Stimulated activated naive B cell treated with anti-CD40 and anti-IgM and Interleukin-4, amounts not matched to agents 10 μg/mL and 1 μg/mL and 100 μg/mL, for 72 hours (primary cell): ENCODE measurements around the gene SERPINF2.
A peak's percentile ranks its signal among the peaks of the same experiment; 100 is the strongest.
"Not testable (repeated sequence)": the region's sequence is repeated elsewhere in the genome, so short reads cannot be mapped to it uniquely, and the experiment has no call there.

Experiments used
- ATAC-seq, 2 donors: fragments of 150-1000 bp; cut with Tn5 transposase; replicated peaks; 2 replicates each; pipeline ENCODE4 v1.10.0; 2021; ENCODE audit warnings: moderate library complexity in 1 of 2
- DNase-seq: peaks from one replicate; pipeline ENCODE4 v3.0.0; 2021
- H3K27ac Mint-ChIP-seq: one replicate; pipeline ENCODE4 v1.8.0; 2022; ENCODE audit warnings: mild to moderate bottlenecking, mixed read lengths
- H3K27me3 Mint-ChIP-seq, 2 donors: one replicate each; pipeline ENCODE4 v1.8.0; 2022; ENCODE audit warnings: mixed read lengths in 2 of 2
- H3K36me3 Mint-ChIP-seq, 2 donors: one replicate each; pipeline ENCODE4 v1.8.0; 2022; ENCODE audit warnings: mixed read lengths in 2 of 2, mild to moderate bottlenecking in 1 of 2
- H3K4me1 Mint-ChIP-seq, 2 donors: one replicate each; pipeline ENCODE4 v1.8.0; 2022; ENCODE audit warnings: mixed read lengths in 2 of 2, mild to moderate bottlenecking in 1 of 2
- H3K4me3 Mint-ChIP-seq, 2 donors: one replicate each; pipeline ENCODE4 v1.8.0; 2022; ENCODE audit warnings: mild to moderate bottlenecking in 2 of 2, mixed read lengths in 2 of 2, moderate library complexity in 1 of 2
- H3K9me3 Mint-ChIP-seq, 2 donors: one replicate each; pipeline ENCODE4 v1.8.0; 2022; ENCODE audit warnings: mixed read lengths in 2 of 2, mild to moderate bottlenecking in 1 of 2

The SERPINF2 gene

GRCh38 chr17:1742371-1743087 lies at the start of gene SERPINF2:
TSS of gene SERPINF2 (plus strand) at chr17:1742871. CDS start at chr17:1744996, 2,125 bp downstream.
- peaks cover 11% of the 10 kb centered on the region in 2 donors for H3K36me3 Mint-ChIP-seq
- ATAC-seq (no peak), DNase-seq (no peak)
- no peaks in the 10 kb centered on the region for H3K27me3 Mint-ChIP-seq
- peak within 1 kb of the TSS; percentile 47 for H3K27ac Mint-ChIP-seq
- no peak within 1 kb of the TSS for H3K4me3 Mint-ChIP-seq
- H3K9me3 Mint-ChIP-seq = peaks cover 0 to 2% of the 10 kb centered on the region in 2 donors
- no peaks in the 10 kb centered on the region for H3K4me1 Mint-ChIP-seq

DNA sequence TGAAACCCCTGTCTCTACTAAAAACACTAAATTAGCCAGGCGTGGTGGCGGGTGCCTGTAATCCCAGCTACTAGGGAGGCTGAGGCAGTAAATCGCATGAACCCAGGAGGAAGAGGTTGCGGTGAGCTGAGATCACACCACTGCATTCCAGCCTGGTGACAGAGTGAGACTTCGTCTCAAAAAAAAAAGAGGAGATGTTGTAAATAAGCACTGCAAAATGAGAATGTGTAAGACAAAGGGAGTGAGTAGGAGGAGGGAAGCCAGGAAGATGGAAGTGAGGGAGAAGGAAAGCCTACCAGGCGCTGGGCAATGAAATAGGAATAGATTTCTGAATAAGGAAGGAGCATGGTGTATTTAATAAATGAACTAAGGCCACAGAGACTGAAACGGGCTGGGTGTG lies 49.3 kb upstream of the SERPINF2 start:
- H3K9me3 Mint-ChIP-seq = no peaks in the 10 kb centered on the region
- DNase-seq = no peak
- H3K4me3 Mint-ChIP-seq = no peak overlapping the region
- H3K27ac Mint-ChIP-seq = no peak overlapping the region
- H3K36me3 Mint-ChIP-seq = no peaks in the 10 kb centered on the region
- no peaks in the 10 kb centered on the region for H3K4me1 Mint-ChIP-seq
- H3K27me3 Mint-ChIP-seq = peaks cover 14 to 15% of the 10 kb centered on the region in 2 donors
- ATAC-seq = no peak

GRCh38 chr17:1695365-1695764 lies 47.3 kb upstream of the SERPINF2 start:
- Mint-ChIP-seq H3K27me3 (peaks cover 14 to 15% of the 10 kb centered on the region in 2 donors), H3K4me1 (no peaks in the 10 kb centered on the region), H3K4me3 (no peak overlapping the region), H3K27ac (no peak overlapping the region), H3K9me3 (no peaks in the 10 kb centered on the region), H3K36me3 (no peaks in the 10 kb centered on the region)
- DNase-seq (peak; percentile 31), ATAC-seq (peak; percentile 81 to 98)

DNA sequence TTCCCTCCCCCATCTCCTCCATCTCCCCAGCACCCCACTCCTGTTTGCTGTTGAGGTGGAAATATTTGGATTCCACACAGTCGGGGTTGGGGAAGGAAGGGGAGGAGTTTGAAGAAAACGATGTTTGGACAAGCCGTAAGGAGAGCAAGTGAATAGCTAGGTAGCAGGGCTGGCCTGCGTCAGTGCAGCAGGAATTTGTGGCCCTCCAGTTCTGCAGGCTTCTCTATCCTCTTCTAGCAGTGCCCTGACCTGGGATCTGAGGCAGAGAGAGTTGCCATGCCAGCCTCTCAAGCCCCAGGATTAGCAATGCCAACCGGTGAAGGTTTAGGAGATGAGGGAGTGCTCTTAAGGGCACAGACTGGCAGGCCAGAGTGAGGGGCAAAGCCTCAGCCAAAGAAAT lies 45.0 kb upstream of the SERPINF2 start:
- no peak for ATAC-seq
- no peak overlapping the region for H3K27ac Mint-ChIP-seq
- no peaks in the 10 kb centered on the region for H3K9me3 Mint-ChIP-seq
- H3K27me3 Mint-ChIP-seq = peaks cover 9 to 15% of the 10 kb centered on the region in 2 donors
- H3K36me3 Mint-ChIP-seq = no peaks in the 10 kb centered on the region
- H3K4me3 Mint-ChIP-seq = no peak overlapping the region
- H3K4me1 Mint-ChIP-seq = no peaks in the 10 kb centered on the region
- DNase-seq = no peak

DNA sequence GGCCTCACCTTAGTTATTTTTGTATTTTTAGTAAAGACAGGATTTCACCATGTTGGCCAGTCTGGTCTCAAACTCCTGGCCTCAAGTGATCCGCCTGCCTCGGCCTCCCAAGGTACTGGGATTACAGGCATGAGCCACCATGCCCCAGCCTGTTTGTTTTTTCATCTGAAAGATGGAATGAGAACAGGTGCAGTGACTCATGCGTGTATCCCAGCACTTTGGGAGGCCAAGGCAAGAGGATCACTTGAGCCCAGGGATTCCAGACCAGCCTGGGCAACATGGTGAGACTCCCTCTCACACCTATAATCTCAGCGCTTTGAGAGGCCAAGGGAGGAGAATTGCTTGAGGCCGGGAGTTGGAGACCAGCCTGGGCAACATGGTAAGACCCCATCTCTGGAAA lies 42.8 kb upstream of the SERPINF2 start:
- peaks cover 10 to 16% of the 10 kb centered on the region in 2 donors for H3K27me3 Mint-ChIP-seq
- not testable (repeated sequence) for H3K9me3 Mint-ChIP-seq, H3K4me1 Mint-ChIP-seq, H3K27ac Mint-ChIP-seq, H3K4me3 Mint-ChIP-seq, ATAC-seq, DNase-seq, H3K36me3 Mint-ChIP-seq

GRCh38 chr17:1703063-1703462 lies 39.6 kb upstream of the SERPINF2 start:
- H3K36me3 Mint-ChIP-seq = peaks cover 2 to 3% of the 10 kb centered on the region in 2 donors
- ATAC-seq = no peak

GRCh38 chr17:1705004-1705403 lies 37.7 kb upstream of the SERPINF2 start:
- no peaks in the 10 kb centered on the region for H3K9me3 Mint-ChIP-seq
- H3K27ac Mint-ChIP-seq = no peak overlapping the region
- H3K27me3 Mint-ChIP-seq = peaks cover 48 to 56% of the 10 kb centered on the region in 2 donors
- DNase-seq = no peak
- ATAC-seq = no peak
- H3K4me1 Mint-ChIP-seq = peaks cover 0 to 2% of the 10 kb centered on the region in 2 donors
- no peak overlapping the region for H3K4me3 Mint-ChIP-seq
- H3K36me3 Mint-ChIP-seq = peaks cover 2 to 6% of the 10 kb centered on the region in 2 donors

More at GRCh38 chr17:1703063-1703462, 39.6 kb upstream of the SERPINF2 start:
- no peaks in the 10 kb centered on the region for H3K9me3 Mint-ChIP-seq
- H3K4me3 Mint-ChIP-seq = no peak overlapping the region
- DNase-seq = no peak
- no peak overlapping the region for H3K27ac Mint-ChIP-seq
- peaks cover 34 to 43% of the 10 kb centered on the region in 2 donors for H3K27me3 Mint-ChIP-seq
- no peaks in the 10 kb centered on the region for H3K4me1 Mint-ChIP-seq

GRCh38 chr17:1707107-1707506 lies 35.6 kb upstream of the SERPINF2 start:
- Mint-ChIP-seq H3K27ac (no peak overlapping the region), H3K9me3 (no peaks in the 10 kb centered on the region), H3K36me3 (peaks cover 12 to 20% of the 10 kb centered on the region in 2 donors), H3K27me3 (peaks cover 67 to 77% of the 10 kb centered on the region in 2 donors), H3K4me3 (no peak overlapping the region), H3K4me1 (peaks cover 4 to 11% of the 10 kb centered on the region in 2 donors)
- DNase-seq (no peak), ATAC-seq (no peak)

GRCh38 chr17:1708791-1709346 lies 33.8 kb upstream of the SERPINF2 start:
- peaks cover 7 to 19% of the 10 kb centered on the region in 2 donors for H3K4me1 Mint-ChIP-seq
- H3K27me3 Mint-ChIP-seq = peaks cover 78 to 90% of the 10 kb centered on the region in 2 donors
- H3K36me3 Mint-ChIP-seq = peaks cover 28 to 37% of the 10 kb centered on the region in 2 donors
- H3K9me3 Mint-ChIP-seq, H3K27ac Mint-ChIP-seq, DNase-seq, ATAC-seq: not testable (repeated sequence)
- peak overlapping the region; percentile 47 to 60 for H3K4me3 Mint-ChIP-seq

GRCh38 chr17:1709403-1709951 lies 33.2 kb upstream of the SERPINF2 start:
- ATAC-seq (peak; percentile 18 to 23), DNase-seq (no peak)
- Mint-ChIP-seq H3K27ac (no peak overlapping the region), H3K36me3 (peaks cover 30 to 42% of the 10 kb centered on the region in 2 donors), H3K4me1 (peaks cover 9 to 25% of the 10 kb centered on the region in 2 donors), H3K9me3 (no peaks in the 10 kb centered on the region), H3K27me3 (peaks cover 81 to 93% of the 10 kb centered on the region in 2 donors), H3K4me3 (peak overlapping the region in 1 of 2 donors; percentile 74)

DNA sequence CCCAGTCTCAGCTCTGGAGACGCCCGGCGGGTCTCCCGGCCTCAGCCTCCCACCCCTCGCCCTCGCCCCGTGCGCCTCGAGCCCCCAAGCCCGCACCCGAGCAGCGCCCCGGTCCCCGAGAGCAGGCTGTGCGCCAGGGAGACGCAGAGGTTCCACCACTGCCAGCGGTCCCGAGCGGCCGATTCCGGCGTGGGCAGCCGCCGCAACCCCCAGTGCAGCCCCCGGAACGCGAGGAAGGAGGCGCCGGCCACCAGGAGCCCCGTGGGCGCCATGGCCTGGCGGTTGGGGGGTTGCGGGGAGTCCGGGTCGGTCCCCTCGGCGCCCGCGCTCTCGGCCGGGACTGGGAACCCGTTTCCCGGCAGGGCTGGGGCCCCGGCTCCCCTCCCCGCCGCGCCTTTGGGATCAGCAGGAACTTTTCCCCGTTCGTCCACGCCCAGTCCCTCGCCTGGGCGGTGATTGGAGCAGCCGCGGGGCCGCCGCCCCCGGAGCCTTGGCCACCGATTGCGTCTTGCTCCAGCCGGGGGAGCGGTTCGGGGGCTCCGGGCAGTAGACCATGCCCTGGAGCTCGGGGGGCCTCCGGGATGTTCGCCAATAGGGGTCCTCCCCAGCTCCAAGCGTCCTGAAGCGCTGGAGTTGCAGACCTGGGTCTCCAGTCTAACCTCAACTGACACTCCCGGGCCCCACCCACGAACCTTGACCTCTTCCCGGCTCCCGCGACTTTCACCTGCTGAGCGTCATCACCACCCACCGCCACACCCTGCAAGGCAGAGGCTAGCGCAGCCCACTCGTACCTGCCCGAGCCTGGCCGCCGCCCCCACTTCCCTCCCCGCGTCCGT lies 32.5 kb upstream of the SERPINF2 start, which contains the start of gene TLCD2:
Gene TLCD2 (minus strand): TSS at position 407 of the 836 bp plus-strand sequence. CDS start 135 bp downstream, at position 272.
- Mint-ChIP-seq H3K9me3 (no peaks in the 10 kb centered on the region), H3K36me3 (peaks cover 31 to 46% of the 10 kb centered on the region in 2 donors), H3K4me3 (peak within 1 kb of the TSS; percentile 62 to 74), H3K27ac (no peak within 1 kb of the TSS), H3K4me1 (peaks cover 13 to 32% of the 10 kb centered on the region in 2 donors), H3K27me3 (peaks cover 80 to 92% of the 10 kb centered on the region in 2 donors)
- DNase-seq (no peak), ATAC-seq (peak; percentile 39 to 43)

GRCh38 chr17:1710807-1711553 lies 31.7 kb upstream of the SERPINF2 start:
- Mint-ChIP-seq H3K4me3 (peak overlapping the region; percentile 62 to 74), H3K9me3 (no peaks in the 10 kb centered on the region), H3K36me3 (peaks cover 32 to 48% of the 10 kb centered on the region in 2 donors), H3K4me1 (peaks cover 14 to 36% of the 10 kb centered on the region in 2 donors), H3K27me3 (peaks cover 75 to 85% of the 10 kb centered on the region in 2 donors), H3K27ac (no peak overlapping the region)
- DNase-seq (no peak), ATAC-seq (no peak)

DNA sequence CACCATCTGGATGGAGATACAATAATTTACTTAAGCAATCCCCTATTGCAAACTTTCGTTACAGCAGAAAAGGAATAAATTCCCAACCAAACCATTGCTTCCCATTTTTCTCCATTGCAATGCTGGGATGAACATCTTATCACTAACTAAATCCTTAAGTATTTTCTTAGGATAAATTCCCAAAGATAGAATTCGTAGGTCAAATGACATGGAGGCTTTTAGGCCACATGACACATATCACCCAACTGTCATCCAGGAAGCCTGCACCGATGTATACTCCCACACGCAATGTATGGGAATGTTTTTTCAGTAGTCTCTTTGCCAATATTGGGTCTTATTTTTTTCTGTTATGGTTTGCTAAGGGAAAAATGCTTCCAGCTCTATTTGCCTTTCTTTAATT lies 30.9 kb upstream of the SERPINF2 start:
- Mint-ChIP-seq H3K9me3 (no peaks in the 10 kb centered on the region), H3K4me3 (no peak overlapping the region), H3K27me3 (peaks cover 70 to 77% of the 10 kb centered on the region in 2 donors), H3K36me3 (peaks cover 33 to 49% of the 10 kb centered on the region in 2 donors), H3K4me1 (peaks cover 14 to 42% of the 10 kb centered on the region in 2 donors), H3K27ac (no peak overlapping the region)
- DNase-seq (no peak), ATAC-seq (no peak)
